Measurements from ENCODE around the gene RNASE1.

RNASE1 gene

GRCh38 chr14:20811986-20812975 is 9.6 kb upstream of the RNASE1 start:
- DNase-seq (ENCODE audit: low read depth, low spot score) = no peak
- H3K4me3 ChIP-seq (ENCODE audit: low read length) = no peak overlapping the region

GRCh38 chr14:20809917-20810316 is 7.3 kb upstream of the RNASE1 start:
- no peak overlapping the region for H3K4me3 ChIP-seq (ENCODE audit: low read length)
- DNase-seq (ENCODE audit: low read depth, low spot score) = no peak

- H3K4me3 ChIP-seq (ENCODE audit: low read length) = no peak overlapping the region
- DNase-seq (ENCODE audit: low read depth, low spot score) = no peak
Observed at GRCh38 chr14:20808162-20808483, 5.5 kb upstream of the RNASE1 start.

DNA sequence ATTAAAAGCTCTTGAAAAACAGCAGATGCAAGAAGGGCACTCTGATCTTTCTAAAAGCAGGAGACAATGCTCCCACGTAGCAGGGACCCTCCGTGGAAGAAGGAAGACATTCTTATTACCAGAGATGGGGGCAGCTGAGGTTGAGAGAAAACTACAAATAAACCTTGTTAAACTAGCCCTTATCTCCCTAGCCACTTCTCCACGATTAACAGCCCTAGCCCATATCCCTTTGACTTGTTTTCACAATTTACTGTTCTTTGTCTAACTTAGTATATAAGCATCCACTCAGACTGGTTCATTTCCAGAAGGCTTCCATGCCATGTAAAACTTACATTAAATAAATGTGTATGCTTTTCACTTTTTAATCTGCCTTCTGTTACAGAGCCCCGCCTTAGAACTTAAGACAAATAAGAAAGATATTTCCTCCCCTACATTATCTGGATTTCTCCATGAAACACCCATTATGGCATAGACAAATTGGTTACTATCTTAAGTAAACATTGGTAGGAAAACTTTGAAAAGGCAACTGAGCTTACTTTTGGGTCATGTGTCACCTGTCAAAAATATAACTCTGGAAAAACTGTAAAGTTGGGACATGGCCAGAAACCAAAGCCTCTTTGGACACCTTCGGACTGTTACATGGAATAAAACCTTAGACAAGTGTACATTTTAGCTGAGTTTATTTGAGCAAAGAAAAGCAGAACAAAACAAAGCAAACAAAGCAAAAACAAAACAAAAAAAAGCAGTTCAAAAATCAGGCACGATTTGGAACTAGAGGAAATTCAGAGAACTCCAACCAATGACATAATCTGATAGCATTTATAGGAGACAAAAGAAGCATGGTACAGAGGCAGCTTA is 4.9 kb upstream of the RNASE1 start:
- DNase-seq (ENCODE audit: low read depth, low spot score) = no peak

DNA sequence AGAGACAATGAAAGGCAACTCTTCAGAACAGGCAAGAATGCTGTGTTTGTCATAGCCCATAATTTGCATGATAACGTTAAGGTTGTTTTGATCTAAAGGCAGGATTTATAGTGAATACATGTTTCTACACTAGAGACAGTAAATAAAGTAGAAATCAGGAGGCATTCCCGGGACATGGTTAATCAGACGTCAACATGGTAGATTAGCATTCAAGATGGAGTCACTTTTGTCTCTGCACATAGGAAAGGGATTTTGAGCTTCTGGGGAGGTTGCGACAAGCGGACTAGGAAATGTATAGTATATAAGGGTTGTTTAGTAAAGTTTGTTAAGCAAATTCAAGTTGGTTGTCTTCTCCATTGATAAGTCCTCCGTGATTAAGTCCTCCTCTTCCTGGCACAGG is 2.8 kb upstream of the RNASE1 start:
- H3K4me3 ChIP-seq (ENCODE audit: low read length) = no peak overlapping the region
- DNase-seq (ENCODE audit: low read depth, low spot score) = no peak

More for the DNA sequence above, 4.9 kb upstream of the RNASE1 start:
- H3K4me3 ChIP-seq (ENCODE audit: low read length) = no peak overlapping the region

- no peak for DNase-seq (ENCODE audit: low read depth, low spot score)
- no peak overlapping the region for H3K4me3 ChIP-seq (ENCODE audit: low read length)
Observed at GRCh38 chr14:20803223-20803622, 579 bp upstream of the RNASE1 start.

DNA sequence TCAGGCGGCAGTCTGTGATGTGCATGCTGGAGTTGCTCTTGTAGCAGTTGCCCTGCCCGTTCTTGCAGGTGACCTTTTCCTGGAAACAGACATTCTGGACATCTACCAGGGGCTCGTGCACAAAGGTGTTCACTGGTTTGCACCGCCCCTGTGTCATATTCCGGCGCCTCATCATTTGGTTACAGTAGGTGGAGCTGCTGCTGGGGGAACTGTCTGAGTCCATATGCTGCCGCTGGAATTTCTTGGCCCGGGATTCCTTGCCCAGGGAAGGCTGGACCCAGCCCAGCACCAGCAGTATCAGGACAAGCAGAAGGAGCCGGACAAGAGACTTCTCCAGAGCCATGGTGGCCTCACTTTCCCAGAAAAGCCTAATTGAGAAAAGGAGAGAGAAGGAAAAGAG is 918 bp downstream of the RNASE1 start:
- H3K4me3 ChIP-seq (ENCODE audit: low read length) = no peak overlapping the region
- no peak for DNase-seq (ENCODE audit: low read depth, low spot score)

DNA sequence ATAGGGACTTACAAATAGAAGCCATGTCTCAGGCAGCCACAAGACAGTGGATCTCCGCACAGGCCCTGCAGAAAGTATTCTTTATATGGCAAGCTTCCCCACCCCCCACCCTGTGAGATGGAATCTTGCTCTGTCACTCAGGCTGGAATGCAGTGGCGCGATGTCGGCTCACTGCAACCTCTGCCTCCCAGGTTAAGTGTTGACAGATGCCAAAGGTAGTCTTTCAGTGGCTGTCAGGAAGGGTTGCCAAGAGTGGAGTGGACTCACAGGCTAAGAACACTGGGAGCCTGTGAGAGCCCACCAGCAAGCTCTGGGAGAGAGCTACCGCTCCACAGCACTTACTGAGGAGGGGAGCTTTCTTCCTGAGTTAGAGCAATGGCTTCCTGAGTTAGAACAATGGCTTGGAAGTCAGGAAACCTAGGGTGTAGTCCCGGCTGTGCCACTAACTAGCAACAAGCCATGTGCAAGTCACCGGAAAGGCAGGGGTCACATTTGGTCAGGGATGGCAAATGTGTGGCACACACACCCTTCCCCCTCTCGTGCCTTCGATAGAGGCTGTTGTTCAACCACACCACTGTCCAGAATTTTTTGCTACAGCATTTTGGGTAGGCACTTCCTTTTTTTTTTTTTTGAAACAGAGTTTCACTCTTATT is 2.6 kb downstream of the RNASE1 start:
- H3K4me3 ChIP-seq (ENCODE audit: low read length) = no peak overlapping the region
- no peak for DNase-seq (ENCODE audit: low read depth, low spot score)

GRCh38 chr14:20799456-20799891 is 3.2 kb downstream of the RNASE1 start:
- DNase-seq (ENCODE audit: low read depth, low spot score) = no peak
- H3K4me3 ChIP-seq (ENCODE audit: low read length) = no peak overlapping the region

DNA sequence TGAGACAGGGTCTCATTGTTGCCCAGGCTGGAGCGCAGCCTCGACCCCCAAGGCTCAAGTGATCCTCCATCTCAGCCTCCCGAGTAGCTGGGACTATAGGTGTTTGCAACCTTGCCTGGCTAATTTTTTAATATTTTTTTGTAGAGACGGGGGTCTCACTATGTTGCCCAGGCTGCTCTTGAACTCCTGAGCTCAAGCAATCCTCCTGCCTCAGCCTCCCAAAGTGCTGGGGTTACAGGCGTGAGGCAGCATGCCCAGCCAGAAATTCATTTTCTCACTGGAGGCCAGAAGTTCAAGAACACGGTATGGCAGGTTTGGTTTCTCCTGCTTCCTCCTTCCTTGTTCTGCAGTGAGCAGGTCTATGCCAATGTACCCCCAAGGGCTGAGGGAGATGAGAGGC is 3.7 kb downstream of the RNASE1 start:
- H3K4me3 ChIP-seq (ENCODE audit: low read length) = no peak overlapping the region
- no peak for DNase-seq (ENCODE audit: low read depth, low spot score)

DNA sequence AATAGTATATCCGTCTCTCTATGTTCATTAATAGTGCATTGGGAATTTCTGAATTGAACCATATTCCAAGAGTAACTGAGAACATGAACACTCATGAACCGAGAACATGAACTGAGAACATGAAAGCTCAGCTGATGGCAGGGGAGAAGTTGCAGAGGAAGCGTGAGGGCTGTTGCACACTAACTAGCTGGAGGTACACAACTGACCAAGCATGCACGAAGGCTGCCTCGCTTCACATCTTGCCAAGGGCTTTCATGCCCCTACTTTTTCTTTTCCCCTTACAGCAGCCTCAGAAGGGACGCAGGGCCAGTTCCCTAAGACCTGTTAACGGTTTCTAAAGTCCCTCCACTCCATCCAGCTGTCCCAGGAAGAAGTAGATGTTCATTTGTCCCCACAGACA is 4.3 kb downstream of the RNASE1 start:
- DNase-seq (ENCODE audit: low read depth, low spot score) = no peak
- no peak overlapping the region for H3K4me3 ChIP-seq (ENCODE audit: low read length)

DNA sequence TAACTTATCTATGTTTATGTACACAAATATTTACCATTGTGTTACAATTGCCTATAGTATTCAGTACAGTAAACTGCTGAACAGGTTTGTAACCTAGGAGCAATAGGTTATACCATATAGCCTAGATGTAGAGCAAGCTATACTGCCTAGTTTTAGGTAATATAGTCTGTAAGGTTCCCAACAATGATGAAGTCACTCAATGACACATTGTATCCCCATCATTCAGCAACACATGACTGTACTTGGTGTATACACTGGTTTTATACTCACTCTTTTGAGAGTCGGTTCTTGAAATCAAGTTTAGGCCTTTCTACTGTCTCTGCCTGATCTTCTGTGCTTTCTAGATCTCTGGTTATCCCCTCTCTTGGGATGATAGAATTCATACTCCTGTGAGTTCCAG is 5.5 kb downstream of the RNASE1 start:
- H3K4me3 ChIP-seq (ENCODE audit: low read length) = no peak overlapping the region
- DNase-seq (ENCODE audit: low read depth, low spot score) = no peak

DNA sequence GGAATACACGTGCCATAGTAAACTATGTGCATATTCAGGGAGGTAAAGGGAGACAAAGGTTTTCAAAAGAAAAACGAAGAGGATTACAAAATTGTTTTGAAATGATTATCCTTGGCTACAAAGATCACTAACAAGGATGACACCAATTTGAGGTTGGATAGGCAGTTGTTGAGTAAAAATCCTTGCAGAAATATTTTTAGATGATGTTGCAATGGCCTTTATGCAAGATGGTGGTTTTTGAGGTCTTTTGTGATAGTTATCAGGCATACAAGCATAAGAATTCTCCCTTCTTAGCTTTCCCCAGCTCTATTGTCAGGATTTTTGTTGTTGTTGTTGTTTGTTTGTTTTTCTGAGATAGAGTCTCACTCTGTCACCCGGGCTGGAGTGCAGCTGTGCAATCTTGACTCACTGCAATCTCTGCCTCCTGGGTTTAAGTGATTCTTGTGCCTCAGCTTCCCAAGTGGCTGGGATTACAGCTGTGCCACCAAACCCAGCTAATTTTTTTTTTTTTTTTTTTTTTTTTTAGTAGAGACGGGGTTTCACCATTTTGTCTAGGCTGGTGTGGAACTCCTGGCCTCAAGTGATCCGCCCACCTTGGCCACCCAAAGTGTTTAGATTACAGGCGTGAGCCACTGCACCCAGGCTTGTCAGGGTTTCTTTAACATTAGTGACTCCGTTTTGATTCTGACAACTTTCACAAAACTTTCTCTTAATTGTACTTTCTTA is 7.8 kb downstream of the RNASE1 start:
- H3K4me3 ChIP-seq (ENCODE audit: low read length) = no peak overlapping the region
- no peak for DNase-seq (ENCODE audit: low read depth, low spot score)

GRCh38 chr14:20792556-20792955 is 10.1 kb downstream of the RNASE1 start:
- no peak for DNase-seq (ENCODE audit: low read depth, low spot score)
- no peak overlapping the region for H3K4me3 ChIP-seq (ENCODE audit: low read length)

- DNase-seq (ENCODE audit: low read depth, low spot score) = no peak
- H3K4me3 ChIP-seq (ENCODE audit: low read length) = no peak overlapping the region
Observed at GRCh38 chr14:20791597-20791996, 11.0 kb downstream of the RNASE1 start.

- DNase-seq (ENCODE audit: low read depth, low spot score) = no peak
Observed at GRCh38 chr14:20791187-20791586, 11.5 kb downstream of the RNASE1 start.

DNA sequence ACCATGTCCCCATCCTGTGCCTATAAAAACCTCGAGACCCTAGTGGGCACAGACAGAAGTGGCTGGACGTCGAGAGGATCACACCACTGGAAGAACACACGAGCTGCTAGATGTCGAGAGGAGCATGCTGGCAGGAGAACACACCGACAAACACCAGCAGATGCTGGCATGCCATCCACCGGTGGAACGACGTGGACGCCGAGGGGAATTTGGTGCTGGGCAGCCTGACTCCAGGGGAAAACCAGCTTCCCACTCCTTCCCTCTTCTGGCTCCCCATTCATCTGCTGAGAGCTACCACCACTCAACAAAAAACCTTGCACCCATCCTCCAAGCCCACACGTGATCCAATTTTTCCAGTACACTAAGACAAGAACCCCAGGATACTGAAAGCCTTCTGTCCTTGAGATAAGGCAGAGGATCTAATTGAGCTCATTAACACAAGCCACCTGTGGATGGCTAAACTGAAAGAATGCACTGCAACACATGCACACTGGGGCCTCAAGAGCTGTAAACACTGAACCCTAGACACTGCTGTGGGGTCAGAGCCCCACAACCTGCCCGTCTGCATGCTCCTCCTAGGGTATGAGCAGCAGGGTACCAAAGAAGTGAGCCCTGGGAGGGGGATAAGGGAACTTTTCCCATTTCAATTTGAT is 12.1 kb downstream of the RNASE1 start:
- H3K4me3 ChIP-seq (ENCODE audit: low read length) = no peak overlapping the region
- no peak for DNase-seq (ENCODE audit: low read depth, low spot score)

More at GRCh38 chr14:20791187-20791586, 11.5 kb downstream of the RNASE1 start:
- no peak overlapping the region for H3K4me3 ChIP-seq (ENCODE audit: low read length)

- no peak for DNase-seq (ENCODE audit: low read depth, low spot score)
- H3K4me3 ChIP-seq (ENCODE audit: low read length) = no peak overlapping the region
Observed at GRCh38 chr14:20789230-20789813, 13.3 kb downstream of the RNASE1 start.
